AG04449 (cell line): ENCODE data around the gene NOSIP.

ENCODE experiments used
- CTCF ChIA-PET: fragments of 350-600 bp; formaldehyde crosslinking; extraction: SDS; loops from one replicate; lab custom pipeline; 2021; ENCODE audit warnings: antibody characterized with exemption; lab: Yijun Ruan, JAX
- POLR2A ChIA-PET: fragments of 400-600, 350-600 bp; formaldehyde crosslinking; extraction: SDS; loops from one replicate; lab custom pipeline; 2020; ENCODE audit warnings: antibody characterized with exemption, inconsistent platforms; lab: Yijun Ruan, JAX
- DNase-seq: peaks from one replicate; pipeline ENCODE4 v3.0.0-alpha.2; 2010; ENCODE audit warnings: low read depth, low spot score
- H3K4me3 ChIP-seq: 2 replicates; pipeline ENCODE4 v1.5.1; 2011; ENCODE audit warnings: low read depth, mild to moderate bottlenecking, control low read depth, low read length
- TF ChIP-seq, protein P1 (sequence below): IDR thresholded peaks from one replicate; pipeline ENCODE4 v1.5.1; 2011; ENCODE audit warnings: mild to moderate bottlenecking, moderate library complexity, low read length, control low read depth, inconsistent platforms; ENCODE audit not compliant: insufficient read depth; ENCODE audit errors: missing control alignments

Gene NOSIP

GRCh38 chr19:49587227-49587626, 6.9 kb upstream of the NOSIP start:
- ChIA-PET POLR2A (no interaction called here), CTCF (interaction anchor here (0.7 to 1.2 kb wide), 2 partner anchors 17 to 84 kb away, joined by 3 to 5 read pairs; no protein-coding TSS in a partner anchor)
- no peak for DNase-seq
- H3K4me3 ChIP-seq = no peak overlapping the region
- TF ChIP-seq, protein P1, sequence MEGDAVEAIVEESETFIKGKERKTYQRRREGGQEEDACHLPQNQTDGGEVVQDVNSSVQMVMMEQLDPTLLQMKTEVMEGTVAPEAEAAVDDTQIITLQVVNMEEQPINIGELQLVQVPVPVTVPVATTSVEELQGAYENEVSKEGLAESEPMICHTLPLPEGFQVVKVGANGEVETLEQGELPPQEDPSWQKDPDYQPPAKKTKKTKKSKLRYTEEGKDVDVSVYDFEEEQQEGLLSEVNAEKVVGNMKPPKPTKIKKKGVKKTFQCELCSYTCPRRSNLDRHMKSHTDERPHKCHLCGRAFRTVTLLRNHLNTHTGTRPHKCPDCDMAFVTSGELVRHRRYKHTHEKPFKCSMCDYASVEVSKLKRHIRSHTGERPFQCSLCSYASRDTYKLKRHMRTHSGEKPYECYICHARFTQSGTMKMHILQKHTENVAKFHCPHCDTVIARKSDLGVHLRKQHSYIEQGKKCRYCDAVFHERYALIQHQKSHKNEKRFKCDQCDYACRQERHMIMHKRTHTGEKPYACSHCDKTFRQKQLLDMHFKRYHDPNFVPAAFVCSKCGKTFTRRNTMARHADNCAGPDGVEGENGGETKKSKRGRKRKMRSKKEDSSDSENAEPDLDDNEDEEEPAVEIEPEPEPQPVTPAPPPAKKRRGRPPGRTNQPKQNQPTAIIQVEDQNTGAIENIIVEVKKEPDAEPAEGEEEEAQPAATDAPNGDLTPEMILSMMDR = no peak

GRCh38 chr19:49585023-49585422, 4.7 kb upstream of the NOSIP start:
- CTCF ChIA-PET = interaction anchor here (2.9 kb wide), 1 partner anchor 15 kb away, joined by 16 read pairs; no protein-coding TSS in a partner anchor
- TF ChIP-seq, protein P1 = no peak
- H3K4me3 ChIP-seq = no peak overlapping the region
- no peak for DNase-seq
- POLR2A ChIA-PET = no interaction called here

DNA sequence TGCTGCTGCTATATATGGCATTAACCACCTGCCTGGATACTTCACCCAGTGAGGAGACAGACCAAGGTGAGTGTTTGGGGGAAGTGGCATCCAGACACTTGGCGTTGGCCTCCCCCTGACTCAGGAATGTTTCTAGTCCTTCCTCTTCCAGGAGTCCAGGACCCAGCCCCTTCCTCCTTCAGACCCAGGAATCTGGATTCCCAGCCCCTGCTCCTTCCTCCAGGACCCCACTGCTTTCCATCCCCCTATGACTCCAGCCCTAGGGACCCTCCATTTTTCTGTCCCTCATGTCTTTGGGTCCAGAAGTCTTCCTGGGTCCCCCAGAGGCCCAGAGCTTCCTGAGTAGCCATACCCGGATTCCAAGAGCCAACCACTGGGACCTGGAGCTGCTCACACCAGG, 2.9 kb upstream of the NOSIP start:
- TF ChIP-seq, protein P1 = no peak
- H3K4me3 ChIP-seq = no peak overlapping the region
- CTCF ChIA-PET = interaction anchor here (2.9 kb wide), 1 partner anchor 13 kb away, joined by 16 read pairs; no protein-coding TSS in a partner anchor
- POLR2A ChIA-PET = no interaction called here
- no peak for DNase-seq

GRCh38 chr19:49581007-49581508, 702 bp upstream of the NOSIP start, which contains the start of gene PRRG2:
PRRG2 (plus strand) TSS chr19:49581316; CDS start chr19:49583220, 1,904 bp downstream.
- no peak for DNase-seq
- POLR2A ChIA-PET = interaction anchor here (0.6 to 2.8 kb wide), 17 partner anchors 8 to 314 kb away, joined by 3 to 14 read pairs (median 4); partner anchors contain the start of genes ALDH16A1, AP2A1, PRR12 and RPS11
- CTCF ChIA-PET = interaction anchor here (1.0 to 4.9 kb wide), 6 partner anchors 10 to 92 kb away, joined by 3 to 124 read pairs (median 10); partner anchors contain the start of gene PRR12
- peak within 1 kb of the TSS; percentile 84 for H3K4me3 ChIP-seq
- TF ChIP-seq, protein P1 = no peak

- ChIA-PET CTCF (interaction anchor here (0.9 to 4.9 kb wide), 9 partner anchors 9 to 95 kb away, joined by 3 to 124 read pairs (median 4); partner anchors contain the start of gene RCN3), POLR2A (interaction anchor here (0.6 to 2.8 kb wide), 11 partner anchors 9 to 238 kb away, joined by 3 to 14 read pairs (median 7); partner anchors contain the start of genes PRR12, RPS11 and RRAS)
- DNase-seq = no peak
- TF ChIP-seq, protein P1 = no peak
- H3K4me3 ChIP-seq = peak overlapping the region; percentile 84
Observed at GRCh38 chr19:49579947-49580263, 451 bp downstream of the NOSIP start.

GRCh38 chr19:49579193-49579592, 1.2 kb downstream of the NOSIP start:
- POLR2A ChIA-PET = interaction anchor here (0.6 to 2.8 kb wide), 4 partner anchors 11 to 237 kb away, joined by 3 to 14 read pairs (median 10); partner anchors contain the start of genes PRR12, RPS11 and RRAS
- CTCF ChIA-PET = interaction anchor here (0.9 to 4.9 kb wide), 9 partner anchors 9 to 96 kb away, joined by 3 to 124 read pairs (median 6); no protein-coding TSS in a partner anchor
- DNase-seq = no peak
- TF ChIP-seq, protein P1 = no peak
- peak overlapping the region; percentile 84 for H3K4me3 ChIP-seq
